SK-N-DZ (cell line): ENCODE data around the gene KLF5. TPM values are rescaled to one million over a fixed set of nuclear protein-coding genes. Genes with fewer than 3 reads are reported as not detected.
"Not testable (repeated sequence)": the region's sequence is repeated elsewhere in the genome, so short reads cannot be mapped to it uniquely, and the experiment has no call there.

Source experiments
- DNase-seq: peaks from one replicate; pipeline ENCODE4 v3.0.0-alpha.2; 2015; ENCODE audit warnings: low spot score
- polyA plus RNA-seq, 2 experiments: library from polyadenylated mRNA; depleted of rRNA; stranded (reverse); fragments of >200 nt; gene quantifications; 2 replicates each; pipeline ENCODE4 v1.2.3, GENCODE V29; 2014

Gene KLF5
- 0.60 and 0.66 TPM in 2 replicates for polyA plus RNA-seq (2014; cell fraction: cytosol; rRNA removed)
- 0.42 and 0.78 TPM in 2 replicates for polyA plus RNA-seq (2014; cell fraction: nucleus; rRNA removed)

DNA sequence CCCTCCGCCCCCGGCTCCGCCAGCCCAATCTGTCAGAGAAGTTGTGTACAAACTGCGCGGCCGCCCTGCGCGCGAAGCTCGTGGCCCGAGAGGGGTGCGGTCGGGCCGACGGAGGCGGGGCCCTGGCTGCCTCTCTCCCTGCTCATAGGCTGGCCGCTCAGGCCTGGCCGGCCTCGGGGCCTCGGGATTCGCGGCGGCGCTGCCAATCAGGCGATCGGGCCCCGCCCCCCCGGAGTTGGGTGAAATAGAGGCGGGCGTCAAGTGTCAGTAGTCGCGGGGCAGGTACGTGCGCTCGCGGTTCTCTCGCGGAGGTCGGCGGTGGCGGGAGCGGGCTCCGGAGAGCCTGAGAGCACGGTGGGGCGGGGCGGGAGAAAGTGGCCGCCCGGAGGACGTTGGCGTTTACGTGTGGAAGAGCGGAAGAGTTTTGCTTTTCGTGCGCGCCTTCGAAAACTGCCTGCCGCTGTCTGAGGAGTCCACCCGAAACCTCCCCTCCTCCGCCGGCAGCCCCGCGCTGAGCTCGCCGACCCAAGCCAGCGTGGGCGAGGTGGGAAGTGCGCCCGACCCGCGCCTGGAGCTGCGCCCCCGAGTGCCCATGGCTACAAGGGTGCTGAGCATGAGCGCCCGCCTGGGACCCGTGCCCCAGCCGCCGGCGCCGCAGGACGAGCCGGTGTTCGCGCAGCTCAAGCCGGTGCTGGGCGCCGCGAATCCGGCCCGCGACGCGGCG, at the start of gene KLF5:
Gene KLF5, plus strand, starts transcription at position 270 of the 724 bp plus-strand sequence. Its CDS starts 323 bp downstream, at position 593.
- peak; percentile 90 for DNase-seq

GRCh38 chr13:73011751-73012150, 47.1 kb upstream of the KLF5 start:
- no peak for DNase-seq

DNA sequence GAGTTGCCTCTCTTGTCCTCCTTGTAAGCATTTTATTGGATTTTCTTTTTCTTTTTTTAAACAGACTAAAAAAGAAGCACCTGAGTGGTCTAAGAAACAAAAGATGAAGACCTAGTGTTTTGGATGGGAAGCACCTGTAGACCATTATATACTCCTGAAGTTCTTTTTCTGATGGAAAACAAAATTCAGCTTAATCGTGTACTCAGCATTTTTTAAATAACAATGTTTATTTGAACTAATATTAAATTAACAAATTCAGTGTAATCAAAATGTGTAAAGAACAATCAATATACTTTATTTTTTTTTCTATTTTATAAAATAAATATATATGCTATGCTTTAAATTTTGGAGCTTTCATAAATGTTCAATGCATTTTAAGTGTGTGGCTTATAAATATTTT, 43.0 kb upstream of the KLF5 start:
- DNase-seq, result no peak

- no peak for DNase-seq
Observed at GRCh38 chr13:73018336-73018735, 40.5 kb upstream of the KLF5 start.

DNA sequence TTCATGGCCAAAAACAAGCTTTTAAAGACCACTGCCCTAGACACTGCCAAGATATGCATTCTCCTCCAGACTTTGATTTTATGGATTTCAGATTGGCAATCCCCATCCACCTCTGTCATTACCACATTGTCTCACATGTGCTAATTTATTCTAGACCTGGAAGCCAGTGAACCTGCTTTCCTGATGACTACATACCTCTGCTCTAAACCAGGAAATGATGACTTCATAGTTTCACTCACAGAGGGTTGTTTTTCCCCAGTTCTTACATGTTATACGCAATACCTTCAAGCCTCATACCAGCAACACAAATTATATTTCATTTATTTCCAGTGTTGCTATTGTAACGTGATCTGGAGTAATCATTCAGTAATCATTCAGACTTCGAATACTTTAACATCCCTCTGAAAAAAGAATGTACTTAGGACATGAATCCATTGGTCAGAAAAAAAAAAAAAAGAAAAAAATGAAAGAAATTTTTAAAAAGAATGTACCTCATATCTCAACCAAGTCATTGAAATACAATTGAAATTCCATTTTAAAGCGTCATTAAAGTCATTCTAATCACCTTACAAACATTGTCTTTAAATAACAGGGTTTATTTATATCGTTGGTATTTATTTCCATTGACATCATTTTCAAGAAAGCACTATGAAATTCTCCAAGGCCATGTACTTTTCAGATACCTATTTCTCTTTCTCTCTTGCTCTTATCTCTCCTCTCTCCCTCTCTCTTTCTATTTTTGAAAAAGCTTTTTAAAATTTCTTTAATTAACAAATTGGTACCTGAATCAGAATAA, 33.4 kb upstream of the KLF5 start:
- DNase-seq, result no peak

GRCh38 chr13:73034901-73035300, 23.9 kb upstream of the KLF5 start:
- DNase-seq, result no peak

GRCh38 chr13:73035660-73036059, 23.1 kb upstream of the KLF5 start:
- no peak for DNase-seq

GRCh38 chr13:73036566-73036965, 22.2 kb upstream of the KLF5 start:
- no peak for DNase-seq

DNA sequence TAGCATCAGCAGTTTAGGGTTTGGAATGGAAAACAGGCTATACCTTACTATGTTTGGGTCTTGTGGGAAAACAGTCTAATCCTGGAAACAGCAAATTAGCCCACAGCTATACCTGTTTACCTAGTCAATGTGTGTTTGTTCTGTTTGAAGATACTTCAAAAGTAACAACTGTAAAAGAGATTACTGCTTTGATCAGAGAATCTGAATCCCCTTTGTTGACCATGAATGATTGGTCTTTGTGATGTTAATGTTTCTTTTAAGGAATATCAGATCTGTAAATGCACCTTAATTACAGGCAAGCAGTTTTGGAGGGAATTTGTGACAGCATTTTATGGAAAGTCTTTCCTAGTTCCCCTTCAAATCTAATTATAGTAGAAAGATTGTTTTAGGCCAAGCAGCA, 20.7 kb upstream of the KLF5 start:
- DNase-seq, result no peak

DNA sequence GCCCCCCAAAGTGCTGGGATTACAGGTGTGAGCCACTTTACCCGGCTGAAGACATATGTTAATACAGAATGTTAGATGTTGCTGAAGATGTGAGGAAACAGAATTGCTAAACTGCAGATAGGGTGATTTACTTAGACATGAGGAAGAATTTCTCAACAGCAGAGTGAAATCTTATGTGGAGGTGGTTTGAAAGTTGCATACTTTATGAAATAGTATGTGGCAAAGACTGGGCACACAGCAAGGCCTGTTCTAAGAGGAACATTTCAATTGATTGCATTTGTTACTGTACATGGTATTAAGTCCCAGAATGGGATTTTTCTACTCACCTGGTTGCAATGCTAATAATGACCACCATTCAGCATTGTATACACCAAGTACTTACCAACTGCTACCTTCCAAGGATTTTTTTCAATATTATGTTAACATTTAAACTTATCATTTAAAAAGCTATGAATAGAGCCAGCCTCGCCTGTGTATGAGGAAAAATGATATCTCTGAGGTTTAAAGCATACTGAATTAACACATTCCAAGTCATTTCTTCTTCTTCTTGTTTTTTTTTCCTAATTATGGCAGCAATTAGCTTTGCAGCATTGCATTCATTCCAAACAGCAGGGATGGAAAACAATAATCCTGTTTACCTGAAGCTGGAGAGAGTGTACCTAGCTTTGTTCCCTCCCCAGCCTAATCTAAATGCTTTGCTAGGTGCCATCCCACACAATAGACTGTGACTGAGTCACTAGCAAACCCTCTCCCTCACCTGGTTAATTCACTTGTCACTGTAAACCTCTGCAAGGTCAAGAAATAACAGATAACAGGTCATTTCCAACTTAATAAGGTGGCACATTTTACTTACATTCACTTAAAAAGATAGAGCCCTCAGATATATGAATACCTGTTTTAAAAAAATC, 19.4 kb upstream of the KLF5 start:
- DNase-seq, result no peak

GRCh38 chr13:73040484-73040883, 18.3 kb upstream of the KLF5 start:
- no peak for DNase-seq

DNA sequence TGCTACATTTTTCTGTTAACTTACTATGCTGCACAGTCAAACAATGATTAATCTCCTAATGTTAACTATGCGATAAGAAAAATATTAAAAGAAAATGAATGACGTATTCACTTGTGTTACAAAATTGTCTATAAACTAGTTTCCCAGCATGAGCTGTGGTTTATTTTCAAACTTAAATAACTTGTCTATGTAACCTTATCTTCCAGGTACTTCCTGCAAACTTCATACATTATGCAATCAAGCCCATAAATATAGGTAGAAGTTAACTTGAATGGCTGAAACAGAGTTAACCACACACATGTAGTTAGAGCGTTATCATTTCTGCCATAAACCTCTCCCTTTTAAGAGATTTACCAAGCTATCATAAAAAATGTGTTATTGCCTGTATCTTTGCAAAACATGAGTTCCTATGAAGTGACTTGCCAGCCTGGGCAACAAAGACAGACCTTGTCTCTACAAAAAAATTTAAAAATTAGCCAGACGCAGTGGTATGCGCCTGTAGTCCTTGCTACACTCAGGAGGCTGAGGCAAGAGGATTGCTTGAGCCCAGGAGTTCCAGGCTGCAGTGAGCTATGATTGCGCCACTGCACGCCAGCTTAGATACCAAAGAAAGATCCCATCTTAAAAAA, 17.7 kb upstream of the KLF5 start:
- no peak for DNase-seq

GRCh38 chr13:73045031-73045430, 13.8 kb upstream of the KLF5 start:
- DNase-seq, result no peak

DNA sequence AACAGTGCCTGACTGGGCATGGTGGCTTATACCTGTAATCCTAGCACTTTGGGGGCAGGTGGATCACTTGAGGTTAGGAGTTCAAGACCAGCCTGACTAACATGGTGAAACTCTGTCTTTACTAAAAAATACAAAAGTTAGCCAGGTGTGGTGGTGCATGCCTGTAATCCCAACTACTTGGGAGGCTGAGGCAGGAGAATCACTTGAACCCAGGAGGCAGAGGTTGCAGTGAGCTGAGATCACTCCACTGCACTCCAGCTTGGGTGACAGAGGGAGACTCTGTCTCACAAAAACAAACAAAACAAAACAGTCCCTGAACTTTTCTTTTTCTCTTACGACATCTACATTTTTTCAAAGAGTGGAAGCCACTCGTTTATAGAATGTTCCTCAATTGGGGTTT, 10.2 kb upstream of the KLF5 start:
- not testable (repeated sequence) for DNase-seq

GRCh38 chr13:73054712-73055111, 4.1 kb upstream of the KLF5 start:
- DNase-seq, result no peak

DNA sequence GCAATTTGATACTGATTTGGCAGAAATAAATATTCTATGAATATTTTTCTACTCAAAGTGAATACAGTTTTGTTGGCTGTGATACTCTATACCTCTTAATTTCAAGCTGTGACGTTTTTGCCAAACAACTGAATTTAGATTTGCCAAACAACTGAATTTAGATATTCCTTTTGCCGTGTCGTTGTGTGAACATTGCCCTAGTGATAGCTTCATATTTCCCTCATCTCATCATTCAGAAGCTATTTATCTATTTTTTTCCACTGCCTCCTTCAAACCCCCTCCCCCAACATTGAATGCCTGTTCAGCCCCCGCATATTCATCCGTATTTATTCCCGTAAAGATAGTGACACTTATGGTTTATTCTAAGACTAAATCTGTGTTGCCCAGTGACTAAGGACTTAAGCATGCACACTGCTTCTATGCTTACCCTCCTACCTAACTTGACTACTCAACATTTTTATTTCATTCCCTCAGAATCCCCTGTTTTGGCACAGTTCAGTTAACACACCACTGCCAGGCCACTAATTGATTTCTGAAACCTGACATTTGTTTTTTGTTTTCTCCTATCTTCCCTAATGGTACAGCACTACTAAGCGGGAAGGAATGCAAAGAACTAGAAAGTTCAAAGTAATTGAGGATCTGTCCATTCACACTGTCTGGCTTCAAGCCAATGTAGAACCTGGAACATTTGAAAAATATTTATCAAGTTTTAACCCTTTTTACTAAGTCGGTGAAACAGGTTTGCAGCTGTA, 2.8 kb upstream of the KLF5 start:
- no peak for DNase-seq

GRCh38 chr13:73056565-73056962, 2.2 kb upstream of the KLF5 start:
- DNase-seq, result no peak

GRCh38 chr13:73057284-73058063, 1.3 kb upstream of the KLF5 start:
- no peak for DNase-seq

DNA sequence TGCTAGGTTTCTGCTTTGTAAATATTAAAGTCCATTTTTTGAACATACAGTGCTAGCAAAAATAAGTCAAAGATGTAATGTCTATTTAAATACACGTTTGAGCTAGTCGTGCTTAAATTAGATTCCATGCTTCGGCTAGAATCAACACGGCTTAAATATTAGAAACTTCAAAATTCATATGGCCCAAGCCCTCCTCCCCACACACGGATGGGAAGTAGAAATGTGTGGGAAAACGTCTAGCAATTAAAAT, 816 bp upstream of the KLF5 start:
- DNase-seq, result no peak

DNA sequence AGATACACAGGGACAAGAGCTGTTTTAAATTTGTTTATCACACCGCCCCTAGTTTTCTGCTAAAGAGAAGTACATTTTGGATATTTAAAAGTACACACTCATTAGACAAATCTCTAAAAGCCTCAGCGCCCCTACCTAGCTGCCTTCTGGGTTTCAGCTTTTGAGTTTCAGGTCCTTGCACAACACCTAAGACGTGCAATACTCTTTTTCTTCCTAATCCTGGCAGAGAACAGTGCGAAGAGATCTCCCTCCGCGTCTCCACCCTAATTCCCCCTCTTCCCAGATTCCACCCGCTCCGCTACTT, 421 bp upstream of the KLF5 start:
- DNase-seq, result no peak
